HFFc6 (cell line): ENCODE measurements around the gene ZNF346. TPM values are rescaled to one million over a fixed set of nuclear protein-coding genes. Genes with fewer than 3 reads are reported as not detected.
"Not testable (repeated sequence)": the region's sequence is repeated elsewhere in the genome, so short reads cannot be mapped to it uniquely, and the experiment has no call there.

Experiments used
- DNase-seq: peaks from one replicate; pipeline ENCODE4 v3.0.0-alpha.2; 2018
- H3K27ac Mint-ChIP-seq: 2 replicates; pipeline ENCODE4 v1.8.0; 2020; ENCODE audit warnings: mild to moderate bottlenecking, mixed read lengths
- H3K27me3 Mint-ChIP-seq: 2 replicates; pipeline ENCODE4 v1.8.0; 2021; ENCODE audit warnings: mild to moderate bottlenecking, moderate library complexity, mixed read lengths; ENCODE audit not compliant: insufficient read depth
- H3K36me3 Mint-ChIP-seq: 2 replicates; pipeline ENCODE4 v1.8.0; 2021; ENCODE audit warnings: low read depth, mixed read lengths
- H3K4me1 Mint-ChIP-seq: 2 replicates; pipeline ENCODE4 v1.8.0; 2020; ENCODE audit warnings: low read depth, mixed read lengths
- H3K4me3 Mint-ChIP-seq: 2 replicates; pipeline ENCODE4 v1.8.0; 2020; ENCODE audit warnings: mild to moderate bottlenecking, moderate library complexity, mixed read lengths
- H3K9me3 Mint-ChIP-seq: 2 replicates; pipeline ENCODE4 v1.8.0; 2020; ENCODE audit warnings: mild to moderate bottlenecking, mixed read lengths
- total RNA-seq, 6 experiments: library from RNA; stranded (reverse); fragmentation: NEBNext Ultra II Directional; extraction: Animal tissue kit (Norgen Biotek cat#: 25700); gene quantifications; 2 replicates in 1 of 6; 3 replicates in 5 of 6; pipeline ENCODE4 v1.2.3, GENCODE V29; 2021
- TF ChIP-seq, protein P1 (sequence below): fragments of 200-600 bp; sonication (generic); IDR thresholded peaks from 2 replicates; pipeline ENCODE4 v1.5.0; 2021; ENCODE audit warnings: antibody characterized with exemption, mild to moderate bottlenecking

Gene ZNF346
- total RNA-seq, 6 experiments from 2014 or later, result 11.2 to 15.1 (median 12.0) TPM

DNA sequence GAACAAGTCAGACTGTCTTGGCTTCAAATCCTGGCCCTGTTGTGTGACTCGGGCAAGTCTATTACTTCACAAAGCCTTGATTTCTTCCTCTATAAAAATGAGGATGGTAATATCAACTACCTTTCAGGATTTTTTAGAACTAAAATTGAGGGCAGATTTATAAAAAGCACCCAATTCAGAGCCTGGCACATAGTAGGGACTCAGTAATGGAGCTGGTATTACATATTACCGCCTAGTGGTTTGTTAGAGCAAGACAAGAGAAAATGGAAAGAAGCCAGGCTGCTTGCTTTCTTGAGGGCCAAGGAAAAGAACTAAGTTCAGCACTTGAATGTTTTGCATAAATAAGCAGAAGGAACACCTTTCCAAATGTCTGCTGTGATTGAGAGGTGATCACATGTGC is 19.4 kb downstream of the ZNF346 start:
- H3K9me3 Mint-ChIP-seq, result no peaks in the 10 kb centered on the region
- no peaks in the 10 kb centered on the region for H3K27me3 Mint-ChIP-seq
- peaks cover 10% of the 10 kb centered on the region; the same call in 1 of the 2 replicates for H3K4me1 Mint-ChIP-seq
- TF ChIP-seq, protein P1, sequence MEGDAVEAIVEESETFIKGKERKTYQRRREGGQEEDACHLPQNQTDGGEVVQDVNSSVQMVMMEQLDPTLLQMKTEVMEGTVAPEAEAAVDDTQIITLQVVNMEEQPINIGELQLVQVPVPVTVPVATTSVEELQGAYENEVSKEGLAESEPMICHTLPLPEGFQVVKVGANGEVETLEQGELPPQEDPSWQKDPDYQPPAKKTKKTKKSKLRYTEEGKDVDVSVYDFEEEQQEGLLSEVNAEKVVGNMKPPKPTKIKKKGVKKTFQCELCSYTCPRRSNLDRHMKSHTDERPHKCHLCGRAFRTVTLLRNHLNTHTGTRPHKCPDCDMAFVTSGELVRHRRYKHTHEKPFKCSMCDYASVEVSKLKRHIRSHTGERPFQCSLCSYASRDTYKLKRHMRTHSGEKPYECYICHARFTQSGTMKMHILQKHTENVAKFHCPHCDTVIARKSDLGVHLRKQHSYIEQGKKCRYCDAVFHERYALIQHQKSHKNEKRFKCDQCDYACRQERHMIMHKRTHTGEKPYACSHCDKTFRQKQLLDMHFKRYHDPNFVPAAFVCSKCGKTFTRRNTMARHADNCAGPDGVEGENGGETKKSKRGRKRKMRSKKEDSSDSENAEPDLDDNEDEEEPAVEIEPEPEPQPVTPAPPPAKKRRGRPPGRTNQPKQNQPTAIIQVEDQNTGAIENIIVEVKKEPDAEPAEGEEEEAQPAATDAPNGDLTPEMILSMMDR, result no peak; the same call in 1 of the 2 replicates
- no peak overlapping the region for H3K27ac Mint-ChIP-seq
- H3K4me3 Mint-ChIP-seq, result no peak overlapping the region
- no peak for DNase-seq
- peaks cover 12% of the 10 kb centered on the region for H3K36me3 Mint-ChIP-seq

GRCh38 chr5:177043114-177043513 is 20.6 kb downstream of the ZNF346 start:
- H3K27me3 Mint-ChIP-seq, result no peaks in the 10 kb centered on the region

GRCh38 chr5:177043958-177044357 is 21.5 kb downstream of the ZNF346 start:
- no peak overlapping the region for H3K27ac Mint-ChIP-seq
- H3K4me3 Mint-ChIP-seq, result no peak overlapping the region
- no peaks in the 10 kb centered on the region for H3K9me3 Mint-ChIP-seq
- H3K4me1 Mint-ChIP-seq, result peaks cover 10% of the 10 kb centered on the region; the same call in 1 of the 2 replicates
- peaks cover 12% of the 10 kb centered on the region for H3K36me3 Mint-ChIP-seq
- no peaks in the 10 kb centered on the region for H3K27me3 Mint-ChIP-seq
- TF ChIP-seq, protein P1, result no peak
- no peak for DNase-seq

More at GRCh38 chr5:177043114-177043513, 20.6 kb downstream of the ZNF346 start:
- Mint-ChIP-seq H3K9me3 (no peaks in the 10 kb centered on the region), H3K27ac (no peak overlapping the region), H3K4me3 (no peak overlapping the region), H3K36me3 (peaks cover 12% of the 10 kb centered on the region), H3K4me1 (peaks cover 10% of the 10 kb centered on the region; the same call in 1 of the 2 replicates)
- TF ChIP-seq, protein P1, result no peak
- no peak for DNase-seq

DNA sequence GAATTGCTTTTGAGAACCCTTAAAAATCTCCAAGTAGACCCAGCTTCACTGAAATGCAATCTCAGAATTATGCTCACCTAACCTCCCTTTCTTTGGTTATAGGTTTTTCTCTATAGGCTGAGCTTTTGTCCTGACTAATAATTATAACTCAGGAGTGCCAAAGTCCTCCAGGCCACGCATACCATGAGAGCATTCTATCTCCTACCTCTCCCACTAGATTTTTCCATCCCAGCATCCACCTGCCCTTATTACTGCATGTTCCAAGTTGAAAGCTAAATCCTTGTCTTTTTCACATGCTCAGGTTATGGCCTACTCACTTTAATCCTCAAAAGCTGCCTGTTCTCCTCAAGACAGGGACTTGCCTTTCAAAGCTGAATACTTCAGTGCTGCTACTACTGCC is 22.1 kb downstream of the ZNF346 start:
- TF ChIP-seq, protein P1, result no peak
- Mint-ChIP-seq H3K27ac (no peak overlapping the region), H3K27me3 (no peaks in the 10 kb centered on the region), H3K4me1 (peaks cover 10% of the 10 kb centered on the region; the same call in 1 of the 2 replicates), H3K9me3 (no peaks in the 10 kb centered on the region), H3K4me3 (no peak overlapping the region), H3K36me3 (peaks cover 12% of the 10 kb centered on the region)
- no peak for DNase-seq

DNA sequence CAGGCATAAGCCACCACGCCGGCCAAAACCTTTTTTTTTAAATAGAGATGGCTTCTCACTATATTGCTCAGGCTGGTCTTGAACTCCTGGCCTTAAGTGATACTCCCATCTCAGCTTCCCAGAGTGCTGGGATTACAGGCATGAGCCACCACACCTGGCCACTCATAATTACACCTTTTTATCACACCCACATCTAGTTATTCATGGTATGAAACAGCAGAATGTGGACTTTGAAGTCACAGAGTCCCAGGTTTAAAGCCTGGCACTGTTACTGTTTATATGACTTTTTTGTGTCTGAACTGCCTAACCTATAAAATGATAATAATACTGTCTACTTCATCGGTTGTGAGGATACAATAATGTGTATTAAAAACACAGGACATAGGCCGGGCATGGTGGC is 23.1 kb downstream of the ZNF346 start:
- TF ChIP-seq, protein P1, result no peak
- H3K27ac Mint-ChIP-seq, result no peak overlapping the region
- H3K4me1 Mint-ChIP-seq, result peaks cover 10% of the 10 kb centered on the region; the same call in 1 of the 2 replicates

DNA sequence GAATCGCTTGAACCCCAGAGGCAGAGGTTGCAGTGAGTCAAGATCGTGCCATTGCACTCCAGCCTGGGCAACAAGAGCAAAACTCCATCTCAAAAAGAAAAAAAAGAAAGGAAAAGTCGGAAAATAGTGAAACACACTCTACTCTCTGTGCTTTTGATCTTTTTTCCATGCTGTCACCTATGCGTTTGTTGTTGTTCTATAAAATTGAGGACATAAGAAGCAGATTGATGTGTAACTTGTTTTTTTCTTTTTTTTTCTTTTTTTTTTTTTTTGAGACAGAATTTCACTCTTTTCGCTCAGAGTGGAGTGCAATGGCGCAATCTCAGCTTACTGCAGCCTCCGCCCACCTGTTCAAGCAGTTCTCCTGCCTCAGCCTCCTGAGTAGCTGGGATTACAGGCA is 26.0 kb downstream of the ZNF346 start:
- H3K4me3 Mint-ChIP-seq, DNase-seq, H3K27me3 Mint-ChIP-seq, H3K9me3 Mint-ChIP-seq, H3K36me3 Mint-ChIP-seq, H3K4me1 Mint-ChIP-seq, H3K27ac Mint-ChIP-seq: not testable (repeated sequence)

More for the DNA sequence above, 23.1 kb downstream of the ZNF346 start:
- Mint-ChIP-seq H3K9me3 (no peaks in the 10 kb centered on the region), H3K4me3 (no peak overlapping the region), H3K27me3 (no peaks in the 10 kb centered on the region), H3K36me3 (peaks cover 12% of the 10 kb centered on the region)
- DNase-seq, result no peak
